Measurements from ENCODE around the gene PFAS.
A peak's percentile ranks its signal among the peaks of the same experiment; 100 is the strongest.
"Not testable (repeated sequence)": the region's sequence is repeated elsewhere in the genome, so short reads cannot be mapped to it uniquely, and the experiment has no call there.

Gene PFAS, protein sequence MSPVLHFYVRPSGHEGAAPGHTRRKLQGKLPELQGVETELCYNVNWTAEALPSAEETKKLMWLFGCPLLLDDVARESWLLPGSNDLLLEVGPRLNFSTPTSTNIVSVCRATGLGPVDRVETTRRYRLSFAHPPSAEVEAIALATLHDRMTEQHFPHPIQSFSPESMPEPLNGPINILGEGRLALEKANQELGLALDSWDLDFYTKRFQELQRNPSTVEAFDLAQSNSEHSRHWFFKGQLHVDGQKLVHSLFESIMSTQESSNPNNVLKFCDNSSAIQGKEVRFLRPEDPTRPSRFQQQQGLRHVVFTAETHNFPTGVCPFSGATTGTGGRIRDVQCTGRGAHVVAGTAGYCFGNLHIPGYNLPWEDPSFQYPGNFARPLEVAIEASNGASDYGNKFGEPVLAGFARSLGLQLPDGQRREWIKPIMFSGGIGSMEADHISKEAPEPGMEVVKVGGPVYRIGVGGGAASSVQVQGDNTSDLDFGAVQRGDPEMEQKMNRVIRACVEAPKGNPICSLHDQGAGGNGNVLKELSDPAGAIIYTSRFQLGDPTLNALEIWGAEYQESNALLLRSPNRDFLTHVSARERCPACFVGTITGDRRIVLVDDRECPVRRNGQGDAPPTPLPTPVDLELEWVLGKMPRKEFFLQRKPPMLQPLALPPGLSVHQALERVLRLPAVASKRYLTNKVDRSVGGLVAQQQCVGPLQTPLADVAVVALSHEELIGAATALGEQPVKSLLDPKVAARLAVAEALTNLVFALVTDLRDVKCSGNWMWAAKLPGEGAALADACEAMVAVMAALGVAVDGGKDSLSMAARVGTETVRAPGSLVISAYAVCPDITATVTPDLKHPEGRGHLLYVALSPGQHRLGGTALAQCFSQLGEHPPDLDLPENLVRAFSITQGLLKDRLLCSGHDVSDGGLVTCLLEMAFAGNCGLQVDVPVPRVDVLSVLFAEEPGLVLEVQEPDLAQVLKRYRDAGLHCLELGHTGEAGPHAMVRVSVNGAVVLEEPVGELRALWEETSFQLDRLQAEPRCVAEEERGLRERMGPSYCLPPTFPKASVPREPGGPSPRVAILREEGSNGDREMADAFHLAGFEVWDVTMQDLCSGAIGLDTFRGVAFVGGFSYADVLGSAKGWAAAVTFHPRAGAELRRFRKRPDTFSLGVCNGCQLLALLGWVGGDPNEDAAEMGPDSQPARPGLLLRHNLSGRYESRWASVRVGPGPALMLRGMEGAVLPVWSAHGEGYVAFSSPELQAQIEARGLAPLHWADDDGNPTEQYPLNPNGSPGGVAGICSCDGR (N-terminal part only)

DNA sequence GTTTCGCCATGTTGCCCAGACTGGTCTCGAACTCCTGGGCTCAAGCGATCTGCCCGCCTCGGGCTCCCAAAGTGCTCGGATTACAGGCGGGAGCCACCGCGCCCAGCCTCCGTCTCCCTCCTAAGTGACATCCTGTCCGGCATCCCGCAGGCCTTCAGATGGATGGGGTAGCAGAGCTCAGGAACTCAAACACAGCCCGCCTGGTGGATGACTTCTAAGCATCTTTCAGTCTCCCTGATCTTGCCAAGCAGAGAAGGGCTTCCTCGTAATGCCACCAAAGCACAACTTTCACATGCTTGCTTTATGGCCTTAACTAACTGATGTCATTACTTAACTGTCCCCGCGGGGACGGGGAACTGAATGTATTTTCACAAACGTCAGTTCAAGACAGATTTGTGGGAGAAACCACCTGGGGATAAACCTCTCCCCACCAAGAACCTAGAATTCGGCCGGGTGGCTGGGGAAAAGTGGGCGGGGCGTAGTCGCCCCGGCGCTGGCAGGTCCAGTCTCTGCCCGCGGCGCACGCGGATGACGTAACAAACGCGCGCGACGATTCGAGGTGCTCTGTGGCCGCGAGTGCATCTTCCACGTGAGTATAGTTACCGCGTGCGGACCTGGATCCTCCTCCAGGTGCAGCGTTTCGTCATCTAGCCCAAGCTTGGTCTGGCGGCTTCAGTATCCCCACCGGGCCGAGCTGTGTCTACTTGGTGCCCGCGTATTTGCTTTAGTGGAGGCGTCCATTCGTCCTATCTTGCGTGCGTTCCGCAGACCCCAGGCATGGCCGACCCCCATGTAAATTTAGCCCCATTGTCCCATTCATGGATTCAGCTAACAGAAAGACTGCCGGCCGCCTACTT is at the start of gene PFAS:
TSS of gene PFAS (plus strand) at position 539 of the 857 bp plus-strand sequence. CDS start 4,649 bp downstream, outside the sequence.
- peak; percentile 98 for DNase-seq

DNA sequence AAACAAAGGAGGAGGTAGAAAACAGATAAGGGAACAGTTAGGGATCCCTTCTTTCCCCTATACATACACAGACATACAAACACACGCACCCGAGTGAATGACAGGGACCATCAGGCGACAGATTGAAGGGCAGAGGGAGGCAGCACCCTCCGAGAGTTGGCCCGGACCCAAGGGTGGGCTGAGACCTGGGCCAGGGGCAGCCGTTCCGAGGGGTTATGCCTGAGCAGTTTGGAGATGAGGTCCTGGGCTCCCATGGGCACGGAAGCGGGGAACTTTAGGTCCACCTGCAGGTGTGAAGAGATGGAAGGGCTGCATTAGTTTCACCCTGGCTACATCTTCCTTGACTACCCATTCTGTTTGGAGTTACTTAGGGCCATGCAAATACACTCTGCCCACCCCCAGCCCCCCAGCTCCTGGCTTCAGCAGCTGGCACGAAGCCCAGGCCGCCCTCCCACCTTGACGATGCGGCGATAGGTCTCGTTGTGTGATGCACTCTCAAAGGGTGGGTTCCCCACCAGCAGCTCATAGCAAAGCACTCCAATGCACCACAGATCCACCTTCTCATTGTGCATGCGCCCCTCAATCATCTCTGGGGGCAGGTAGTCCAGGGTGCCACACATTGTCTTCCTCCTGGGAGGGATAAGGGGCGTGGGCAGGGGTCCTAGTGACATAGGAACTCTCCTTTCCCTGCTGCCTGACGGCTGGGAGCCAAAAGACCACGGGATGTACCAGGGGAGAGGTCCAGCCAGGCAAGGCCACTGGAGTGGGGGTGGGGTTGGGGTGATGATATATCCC is 44.1 kb upstream of the PFAS start:
- no peak for DNase-seq

DNA sequence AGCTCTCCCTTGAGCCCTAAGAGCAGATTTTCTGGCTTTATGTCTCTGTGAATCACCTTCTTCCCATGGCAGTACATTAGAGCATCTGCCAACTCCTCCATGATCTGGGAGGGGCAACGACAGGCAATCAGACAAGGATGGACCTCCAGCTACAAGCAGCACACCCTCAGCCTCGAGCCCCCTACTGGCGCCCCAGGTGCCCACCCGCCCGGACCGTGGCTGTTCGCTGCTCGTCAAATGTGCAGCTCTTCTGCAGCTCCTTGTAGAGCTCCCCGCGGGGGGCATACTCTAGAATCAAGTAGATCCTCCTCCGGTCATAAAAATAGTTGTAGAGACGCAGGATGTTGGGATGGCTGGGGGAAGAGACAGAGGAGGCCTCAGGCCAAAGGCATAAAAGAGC is 42.6 kb upstream of the PFAS start:
- DNase-seq: no peak

DNA sequence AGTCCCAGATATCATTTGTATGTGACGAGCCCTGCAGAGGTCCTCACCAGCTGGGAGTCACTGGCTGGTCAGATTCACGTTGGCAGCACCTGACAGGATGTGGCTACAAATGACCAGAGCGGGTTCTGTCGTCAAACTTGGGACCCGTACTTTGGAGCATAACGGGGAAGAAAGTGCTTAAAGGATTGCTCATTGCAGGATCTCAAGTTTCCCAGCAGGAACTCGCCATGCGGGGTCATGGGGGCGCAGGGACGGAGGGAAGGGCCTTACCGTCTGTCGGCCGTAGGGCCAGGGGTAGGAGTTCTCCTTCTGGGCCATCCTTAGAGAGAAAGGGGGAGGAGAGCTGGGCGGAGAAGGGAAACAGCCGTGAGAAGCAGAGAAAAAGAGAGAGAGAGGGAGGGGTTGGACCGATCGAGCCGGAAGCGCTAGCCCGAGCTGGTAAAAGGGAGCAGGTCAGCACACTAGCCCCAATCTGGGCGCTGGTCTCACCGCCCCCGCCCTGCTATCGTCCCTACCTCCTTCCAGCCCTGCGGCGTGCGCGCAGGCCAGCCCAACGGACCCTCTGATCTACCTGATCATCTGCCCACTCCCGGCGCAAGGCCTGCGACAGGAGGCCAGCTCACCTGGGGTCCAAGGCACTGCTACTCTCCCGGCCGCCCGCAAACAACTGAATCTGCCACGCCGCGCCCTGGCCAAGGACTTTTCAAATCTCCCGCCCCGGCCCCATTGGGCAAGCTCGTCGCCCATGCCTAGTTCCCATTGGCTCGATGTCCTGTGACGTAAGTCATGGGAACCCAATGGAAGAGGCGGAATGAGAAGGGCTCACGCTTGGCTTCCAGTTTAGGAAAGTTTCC is 39.0 kb upstream of the PFAS start, which contains the start of gene AURKB:
TSS of gene AURKB (minus strand) at position 669 of the 854 bp plus-strand sequence. CDS start at position 318, 351 bp downstream.
- peak; percentile 97 for DNase-seq

DNA sequence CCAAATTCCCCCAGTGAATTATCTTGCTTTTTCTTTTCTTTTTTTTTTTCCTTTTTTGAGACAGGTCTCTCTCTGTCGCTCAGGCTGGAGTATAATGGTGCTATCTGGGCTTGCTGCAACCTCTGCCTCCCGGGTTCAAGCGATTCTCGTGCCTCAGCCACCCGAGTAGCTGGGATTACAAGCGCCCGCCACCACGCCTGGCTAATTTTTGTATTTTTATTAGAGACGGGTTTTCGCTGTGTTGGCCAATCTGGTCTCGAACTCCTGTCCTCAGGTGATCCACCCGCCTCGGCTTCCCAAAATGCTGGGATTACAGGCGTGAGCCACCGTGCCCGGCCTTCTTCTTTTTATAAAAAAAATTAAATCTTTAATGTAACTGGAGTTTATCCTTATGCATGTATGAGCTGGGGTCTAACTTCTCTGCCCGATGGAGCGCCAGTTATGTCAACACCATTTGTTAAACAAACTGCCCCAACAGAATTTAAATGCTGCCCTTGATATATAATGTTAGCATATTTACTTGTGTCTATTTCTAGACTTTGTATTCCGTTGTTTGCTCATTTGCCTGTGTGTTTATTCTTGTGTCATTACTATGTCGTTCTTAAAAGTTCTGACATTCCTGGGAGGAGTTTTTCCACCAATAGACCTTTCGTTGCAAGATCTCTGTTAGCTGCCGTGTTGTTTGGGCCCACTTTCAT is 38.2 kb upstream of the PFAS start:
- DNase-seq: no peak

DNA sequence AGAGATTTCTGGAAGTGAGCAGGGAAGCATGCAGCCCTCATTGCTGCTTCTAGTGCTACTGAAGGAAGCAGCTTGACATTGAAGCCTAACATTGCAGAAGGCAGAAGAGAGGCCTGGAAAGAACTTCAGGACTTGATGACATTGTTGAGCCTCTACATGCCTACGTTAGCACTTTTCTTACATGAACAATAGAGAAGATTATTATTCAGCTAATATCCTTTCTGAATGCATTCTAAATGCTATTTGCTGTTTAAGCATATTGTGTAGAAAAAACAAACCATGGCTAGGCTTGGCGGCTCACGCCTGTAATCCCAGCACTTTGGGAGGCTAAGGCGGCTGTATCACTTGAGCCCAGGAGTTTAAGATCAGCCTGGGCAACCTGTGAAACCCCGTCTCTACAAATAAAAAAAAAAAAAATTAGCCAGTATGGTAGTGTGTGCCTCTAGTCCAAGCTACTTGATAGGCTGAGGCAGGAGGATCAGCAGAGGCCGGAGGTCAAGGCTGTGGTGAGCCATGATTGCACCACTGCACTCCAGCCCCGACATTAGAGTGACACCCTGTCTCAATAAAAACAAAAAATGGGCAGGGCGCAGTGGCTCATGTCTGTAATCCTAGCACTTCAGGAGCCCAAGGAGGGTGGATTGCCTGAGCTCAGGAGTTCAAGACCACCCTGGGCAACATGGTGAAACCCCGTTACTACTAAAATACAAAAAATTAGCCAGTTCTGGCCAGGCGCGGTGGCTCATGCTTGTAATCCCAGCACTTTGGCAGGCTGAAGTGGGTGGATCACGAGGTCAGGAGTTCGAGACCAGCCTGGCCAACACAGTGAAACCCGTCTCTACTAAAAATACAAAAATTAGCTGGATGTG is 36.5 kb upstream of the PFAS start:
- no peak for DNase-seq

DNA sequence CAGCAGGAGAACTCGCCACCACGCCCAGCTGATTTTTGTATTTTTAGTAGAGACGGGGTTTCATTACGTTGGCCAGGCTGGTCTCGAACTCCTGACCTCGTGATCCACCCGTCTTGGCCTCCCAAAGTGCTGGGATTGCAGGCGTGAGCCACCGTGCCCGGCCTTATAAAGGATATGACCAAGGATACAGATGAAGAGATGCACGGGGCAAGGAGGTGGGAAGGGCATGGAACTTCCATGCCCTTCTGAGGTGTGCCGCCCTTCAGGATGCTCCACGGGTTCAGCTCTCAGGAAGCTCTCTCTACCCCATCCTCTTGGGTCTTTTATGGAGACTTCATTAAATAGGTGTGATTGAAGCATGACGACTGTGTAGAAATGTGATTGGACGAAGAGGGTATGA is 35.1 kb upstream of the PFAS start:
- not testable (repeated sequence) for DNase-seq

DNA sequence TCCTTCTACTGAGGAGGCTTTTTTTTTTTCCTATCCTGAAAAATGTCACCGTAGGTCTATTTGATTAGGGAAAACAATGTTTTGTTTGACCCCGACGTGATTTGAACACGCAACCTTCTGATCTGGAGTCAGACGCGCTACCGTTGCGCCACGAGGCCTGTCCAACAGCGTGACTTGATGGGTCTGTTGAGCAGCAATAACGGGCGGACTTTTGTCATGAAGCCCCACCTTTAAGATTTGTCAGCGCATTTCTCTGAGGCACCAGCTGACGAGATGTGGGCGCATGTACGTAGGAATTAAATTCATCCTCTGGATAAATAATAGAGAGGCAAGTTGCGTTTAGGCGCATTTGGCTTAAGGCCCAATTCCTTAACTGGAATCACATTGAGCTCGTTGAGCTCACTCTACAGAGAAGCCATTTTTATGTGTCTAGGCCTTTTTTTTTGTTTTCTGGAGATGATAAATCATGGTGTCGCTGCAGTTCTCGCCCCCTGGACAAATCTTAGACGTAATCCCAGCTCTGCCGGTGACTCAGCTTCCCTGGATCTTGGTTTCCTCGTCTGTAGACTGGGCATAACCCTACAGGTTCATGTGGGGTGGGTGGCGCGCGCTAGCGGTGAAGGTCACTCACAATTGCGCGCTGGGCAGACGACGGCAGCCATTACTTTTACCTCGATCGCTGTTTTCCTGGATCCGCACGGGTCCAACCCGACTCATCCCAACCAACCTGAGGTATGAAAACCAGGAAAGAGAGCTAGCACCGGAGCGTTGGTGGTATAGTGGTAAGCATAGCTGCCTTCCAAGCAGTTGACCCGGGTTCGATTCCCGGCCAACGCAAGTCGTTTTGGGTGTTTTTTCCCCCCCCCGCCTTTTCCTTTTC is 28.1 kb upstream of the PFAS start:
- DNase-seq: peak; percentile 96

DNA sequence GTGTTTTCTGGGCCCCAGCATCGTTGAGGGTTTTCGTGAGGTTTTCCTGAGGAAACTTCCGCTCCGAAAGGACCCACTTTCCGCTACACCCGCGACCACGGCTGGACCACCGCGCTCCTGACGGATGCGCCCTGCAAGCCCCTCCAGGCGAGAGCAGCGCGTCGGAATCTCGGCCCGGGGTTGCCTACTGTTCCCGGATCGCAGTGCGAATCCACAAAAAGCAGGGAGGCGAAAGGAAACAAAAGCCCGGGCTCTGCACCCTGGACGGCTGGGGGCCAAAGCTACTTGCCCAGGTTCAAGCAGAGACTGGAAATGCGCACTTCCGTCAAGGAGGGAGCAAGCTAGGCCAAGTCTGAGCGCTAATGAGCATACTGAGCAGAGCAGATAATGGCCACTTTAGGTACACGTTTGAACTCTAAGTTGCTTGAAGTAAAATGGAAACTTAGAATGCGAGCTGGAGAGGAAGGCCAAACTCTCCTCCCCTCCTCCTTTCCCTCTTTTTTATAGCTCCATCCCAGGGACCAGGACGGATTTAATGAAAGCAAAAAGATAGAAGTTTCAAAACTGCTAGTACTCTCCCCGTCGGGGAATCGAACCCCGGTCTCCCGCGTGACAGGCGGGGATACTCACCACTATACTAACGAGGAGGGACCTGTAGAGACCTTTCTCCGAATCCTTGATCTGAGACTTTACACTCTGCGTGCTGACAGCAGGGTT is 27.3 kb upstream of the PFAS start:
- DNase-seq: peak; percentile 93

DNA sequence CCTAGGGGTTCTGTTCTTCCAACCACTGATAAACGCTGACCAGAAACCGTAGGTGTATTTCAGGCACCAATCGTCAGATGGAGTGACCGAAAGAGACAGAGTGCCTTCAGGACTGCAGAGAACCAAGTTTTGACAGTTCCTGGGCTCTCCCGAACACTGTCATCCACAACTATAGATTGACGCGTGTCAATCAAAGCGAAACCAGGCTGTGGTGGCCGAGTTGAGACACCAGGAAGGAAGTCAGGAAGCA is 26.8 kb upstream of the PFAS start:
- no peak for DNase-seq

DNA sequence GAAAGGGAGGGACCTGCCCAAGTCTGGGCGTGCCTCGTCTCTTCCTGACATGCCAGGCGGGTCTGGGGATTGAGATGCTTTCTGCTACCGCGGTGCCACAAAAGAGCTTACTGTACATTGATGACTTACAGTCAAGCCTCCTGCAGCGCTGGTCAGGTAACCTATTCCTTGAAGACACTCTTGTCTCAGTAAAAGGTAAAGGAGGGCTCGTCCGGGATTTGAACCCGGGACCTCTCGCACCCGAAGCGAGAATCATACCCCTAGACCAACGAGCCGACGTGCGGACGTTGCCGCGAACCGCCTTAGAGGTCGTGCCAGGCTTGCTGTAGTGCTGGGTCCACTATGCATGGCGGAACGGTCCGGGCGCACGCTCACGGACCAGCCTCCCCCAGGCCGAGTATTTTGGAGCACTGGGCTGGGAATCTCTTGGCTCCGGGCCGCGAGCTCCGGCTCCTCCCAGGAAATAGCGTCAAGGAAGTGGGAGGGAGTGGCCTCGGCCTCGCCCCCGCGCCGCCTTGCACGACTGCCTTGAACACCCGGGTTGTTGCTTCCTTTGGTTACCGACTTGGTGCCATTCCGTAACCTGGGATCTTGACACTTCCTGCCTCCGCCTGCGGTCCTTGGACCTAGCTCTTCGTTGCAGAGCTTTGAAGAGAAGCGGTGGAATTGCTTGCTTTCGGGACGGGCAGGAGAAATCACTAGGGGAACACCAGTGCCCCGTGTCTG is 26.3 kb upstream of the PFAS start:
- peak; percentile 93 for DNase-seq

DNA sequence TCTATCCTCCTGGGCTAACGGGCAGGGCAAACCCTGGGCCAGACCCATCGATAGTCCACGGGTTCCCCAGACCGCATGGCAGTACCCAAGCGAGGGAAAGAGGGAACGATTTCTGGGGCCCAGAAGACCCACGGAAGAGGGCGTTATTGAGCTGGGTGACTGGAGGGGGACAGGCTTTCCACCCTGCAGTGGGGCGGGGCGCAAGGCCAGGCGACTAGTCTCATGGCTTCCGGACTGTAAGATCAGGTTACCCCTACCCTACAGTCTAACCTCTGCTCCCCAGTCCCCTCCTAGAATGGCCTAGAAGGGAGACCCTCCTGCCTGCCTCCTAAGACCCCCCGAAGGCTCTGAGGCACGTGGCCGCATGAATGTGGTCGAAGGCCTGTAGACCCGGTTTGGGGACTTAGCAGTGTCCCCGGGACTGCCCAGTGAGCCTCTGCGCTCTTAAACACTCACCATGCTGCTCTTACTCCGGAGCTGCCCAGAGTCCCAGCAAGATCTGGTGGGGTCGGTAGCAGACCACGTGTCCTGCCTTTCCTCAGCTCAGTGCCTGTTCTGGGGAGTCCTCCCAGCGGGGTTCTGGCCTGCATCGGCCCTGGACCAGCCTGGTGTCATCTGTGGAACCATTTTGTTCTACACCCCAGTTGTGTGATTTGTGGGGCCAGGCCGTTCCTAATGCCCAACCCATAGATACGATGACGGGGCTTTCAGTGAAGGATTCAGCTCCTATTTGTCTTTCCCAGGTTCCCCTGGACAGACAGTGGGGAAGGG is 25.5 kb upstream of the PFAS start:
- DNase-seq: peak; percentile 71

DNA sequence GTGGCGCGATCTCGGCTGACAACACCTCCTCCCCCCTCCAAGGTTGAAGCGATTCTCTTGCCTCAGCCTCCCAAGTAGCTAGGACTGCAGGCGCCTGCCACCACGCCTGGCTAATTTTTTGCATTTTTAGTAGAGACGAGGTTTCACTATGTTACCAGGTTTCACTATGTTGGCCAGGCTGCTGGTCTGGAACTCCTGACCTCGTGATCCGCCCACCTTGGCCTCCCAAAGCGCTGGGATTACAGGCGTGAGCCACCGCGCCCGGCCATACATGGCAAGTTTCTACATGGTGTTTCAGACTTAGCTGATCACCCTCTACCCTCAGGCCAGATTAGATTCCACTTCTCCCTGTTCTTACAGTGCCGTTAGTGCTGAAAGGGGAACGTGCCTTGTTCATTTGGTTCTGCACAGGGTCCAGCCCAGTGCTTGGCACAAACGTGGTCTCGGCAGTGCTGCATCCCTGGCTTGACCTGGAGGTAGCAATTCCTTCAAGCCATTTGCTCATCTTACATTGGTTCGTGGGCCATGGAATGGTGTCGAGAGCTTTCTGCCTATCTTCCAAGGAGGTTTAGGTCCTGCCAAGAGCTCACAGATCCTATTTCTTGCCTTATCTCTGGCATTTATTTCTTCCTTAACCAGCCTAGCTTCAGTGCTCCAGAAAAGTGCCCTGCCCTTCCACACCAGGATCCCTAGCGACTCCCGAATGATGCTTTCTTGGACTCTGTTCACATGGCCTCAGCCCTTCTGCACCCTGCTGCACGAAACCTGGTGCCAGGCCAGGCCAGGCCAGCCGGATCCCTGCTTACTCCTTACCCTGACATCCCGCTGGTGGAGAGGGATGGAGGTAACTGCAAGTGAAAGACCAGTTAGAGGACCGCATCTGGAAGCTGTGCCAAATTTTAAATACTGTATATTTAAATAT is 23.9 kb upstream of the PFAS start:
- DNase-seq: no peak
